HG03064 (cell line): Measurements from ENCODE around the gene PSTPIP2.
"Not testable (repeated sequence)": the region's sequence is repeated elsewhere in the genome, so short reads cannot be mapped to it uniquely, and the experiment has no call there.

Experiments
- ATAC-seq: cut with Tn5 transposase; IDR thresholded peaks from one replicate; pipeline ENCODE4 v1.9.1; 2021; ENCODE audit warnings: low read depth; ENCODE audit not compliant: unreplicated experiment

PSTPIP2 gene

GRCh38 chr18:46070815-46071652 lies 1.0 kb downstream of the PSTPIP2 start:
- ATAC-seq, result peak; percentile 40

GRCh38 chr18:46070232-46070631 lies 1.8 kb downstream of the PSTPIP2 start:
- no peak for ATAC-seq

DNA sequence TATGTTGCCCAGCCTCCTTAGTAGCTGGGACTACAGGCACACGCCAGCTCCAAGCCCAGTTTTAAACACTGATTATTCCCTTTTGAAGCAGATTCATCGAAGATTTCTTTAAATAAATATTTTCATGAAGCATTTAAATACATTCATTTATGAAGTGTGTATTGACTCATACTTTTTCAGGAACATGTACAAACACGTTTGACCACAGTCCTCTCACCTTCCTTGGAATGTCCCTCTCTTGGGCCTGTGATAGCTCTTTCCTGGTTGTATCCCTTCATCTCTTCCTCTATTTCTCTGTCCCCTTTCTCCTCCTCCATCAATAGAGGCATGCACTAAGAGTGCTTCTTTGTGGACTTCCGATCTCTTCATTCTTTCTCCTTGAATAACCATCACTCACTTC lies 2.5 kb downstream of the PSTPIP2 start:
- no peak for ATAC-seq

DNA sequence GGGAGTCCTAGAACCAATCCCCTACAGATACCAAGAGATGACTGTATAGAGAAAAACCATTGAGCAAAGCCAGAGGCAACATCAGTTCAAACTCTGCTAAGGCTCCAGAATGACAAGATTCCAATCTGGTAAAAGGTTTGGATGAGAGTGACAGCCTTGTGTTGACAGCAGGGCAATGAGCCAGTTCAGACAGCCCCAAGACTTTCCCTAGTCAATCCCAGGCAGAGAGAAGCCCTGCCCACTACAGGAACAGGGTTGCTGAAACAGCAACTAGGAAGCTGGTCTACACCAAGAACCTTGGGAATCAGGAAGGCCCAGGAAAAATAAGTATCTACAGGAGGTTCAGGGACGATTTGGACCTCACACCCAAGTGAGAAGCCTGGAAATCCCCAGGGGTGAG lies 3.3 kb downstream of the PSTPIP2 start:
- ATAC-seq, result no peak

DNA sequence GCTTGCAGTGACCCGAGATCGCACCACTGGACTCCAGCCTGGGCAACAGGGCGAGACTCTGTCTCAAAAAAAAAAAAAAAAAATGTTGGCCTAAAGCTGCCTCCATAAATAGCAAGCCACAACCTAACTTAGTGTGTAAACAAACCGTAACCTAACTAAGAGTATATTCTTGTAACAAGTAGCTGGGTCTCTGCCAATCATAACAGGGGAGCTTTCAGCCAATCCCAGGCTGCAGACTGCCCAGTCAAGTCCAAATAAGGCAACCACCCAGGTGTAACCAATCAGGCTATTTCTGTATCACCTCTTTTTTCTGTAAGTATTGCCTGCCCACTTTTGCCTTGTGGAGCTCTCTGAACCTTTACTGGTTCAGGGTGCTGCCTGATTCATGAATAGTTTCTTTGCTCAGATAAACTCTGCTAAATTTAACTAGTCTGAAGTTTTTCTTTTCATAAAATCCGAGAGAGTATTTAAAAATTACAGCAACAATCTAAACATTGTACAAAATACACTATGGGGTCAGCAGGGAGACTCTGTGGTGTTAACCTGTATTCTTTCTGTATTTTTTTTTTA lies 4.5 kb downstream of the PSTPIP2 start:
- no peak for ATAC-seq

DNA sequence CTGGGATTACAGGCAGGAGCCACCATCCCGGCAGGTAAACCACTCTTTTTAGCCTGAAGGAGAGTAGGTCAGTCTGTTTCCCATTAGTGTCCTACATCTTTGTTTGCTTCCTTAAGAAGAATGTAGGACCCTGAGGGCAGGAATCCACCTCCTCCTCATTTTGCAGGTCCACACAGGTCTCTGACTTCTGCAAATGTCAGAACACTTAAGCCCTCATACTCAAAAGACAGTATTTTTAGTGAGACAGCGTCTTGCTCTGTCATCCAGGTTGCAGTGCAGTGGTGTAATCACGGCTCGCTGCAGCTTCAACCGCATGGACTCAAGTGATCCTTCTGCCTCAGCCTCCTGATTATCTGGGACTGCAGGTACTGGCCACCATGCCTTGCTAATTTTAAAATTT lies 9.3 kb downstream of the PSTPIP2 start:
- ATAC-seq, result no peak

DNA sequence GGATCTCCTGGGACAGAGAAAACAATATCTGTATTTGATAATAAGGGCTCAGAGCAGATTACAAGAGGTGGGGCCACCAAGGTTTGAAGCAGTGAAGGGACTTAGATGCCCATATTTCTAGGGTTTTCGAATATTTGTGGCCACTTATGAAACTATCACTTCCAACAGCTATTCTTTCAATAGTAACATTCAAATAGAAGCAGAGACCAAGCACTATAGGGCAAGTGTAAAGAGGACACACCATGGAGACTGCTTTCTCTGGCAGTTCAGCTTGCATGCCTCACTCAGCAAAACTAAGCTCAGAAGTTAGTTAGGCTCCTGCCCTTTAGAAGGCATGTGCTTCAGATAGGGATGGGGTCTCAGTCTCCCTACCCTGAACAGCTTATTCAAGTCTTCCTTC lies 10.3 kb downstream of the PSTPIP2 start:
- ATAC-seq, result no peak

DNA sequence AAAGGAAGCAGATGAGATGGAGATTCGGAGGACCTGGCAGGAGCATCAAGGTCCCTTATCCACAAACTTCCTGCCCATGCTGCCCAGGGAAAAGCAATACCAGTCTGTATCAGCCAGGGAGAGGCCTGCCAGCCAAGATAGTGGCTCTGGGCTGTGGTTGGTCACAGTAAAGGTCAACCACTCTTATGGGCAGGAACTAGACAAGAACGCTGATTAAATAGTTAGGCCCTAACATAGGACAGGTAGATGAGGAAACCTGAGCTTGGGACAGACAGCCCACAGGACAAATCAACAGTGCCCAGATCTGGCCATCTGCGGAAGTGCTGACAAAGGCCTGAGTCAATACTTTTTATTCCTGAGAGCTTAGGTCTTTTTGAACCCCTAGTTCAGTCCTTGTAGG lies 10.7 kb downstream of the PSTPIP2 start:
- ATAC-seq, result no peak

DNA sequence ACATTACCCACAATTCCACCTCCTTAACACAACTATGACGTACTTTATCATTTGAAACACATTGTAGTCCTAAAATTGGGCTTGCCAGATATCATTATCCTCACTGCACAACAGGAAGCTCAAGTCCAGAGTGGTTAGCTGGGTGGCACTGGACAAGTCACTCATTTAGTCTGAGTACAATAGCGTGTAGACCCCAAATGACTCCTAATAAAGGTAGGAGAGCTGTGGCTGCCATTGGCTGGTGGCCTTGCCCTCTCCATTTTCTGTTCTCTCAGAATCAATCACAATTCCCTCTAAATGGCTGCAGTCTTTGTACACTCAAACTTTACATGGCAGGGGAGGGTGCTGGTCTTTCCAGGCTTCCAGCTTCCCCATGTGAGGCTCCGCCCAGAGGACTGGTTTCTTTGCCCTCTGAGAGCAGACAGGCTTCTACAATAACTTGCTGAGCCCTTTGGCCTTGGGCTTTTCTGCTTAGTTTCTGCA lies 11.7 kb downstream of the PSTPIP2 start:
- ATAC-seq, result no peak

DNA sequence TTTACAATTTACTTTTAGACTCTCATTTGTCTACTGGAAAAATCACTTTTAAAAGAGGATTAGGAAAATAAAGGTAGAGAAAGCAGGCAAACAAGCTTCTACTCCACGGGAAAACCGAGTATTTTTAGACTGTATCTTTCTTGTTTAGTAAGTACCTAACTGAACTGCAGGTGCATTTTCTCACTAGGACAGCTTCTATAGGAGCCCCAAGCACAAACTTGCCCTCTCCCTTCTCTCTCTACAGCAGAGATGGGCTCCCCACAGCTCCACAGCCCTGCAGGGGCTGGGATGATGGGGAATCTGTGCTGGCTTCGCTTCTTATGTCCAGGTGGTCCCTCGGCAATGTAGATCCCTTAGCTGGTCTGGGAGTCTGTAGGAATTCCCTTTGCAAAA lies 16.2 kb downstream of the PSTPIP2 start:
- no peak for ATAC-seq

- no peak for ATAC-seq
Measured at GRCh38 chr18:46054956-46055837, 16.9 kb downstream of the PSTPIP2 start.

DNA sequence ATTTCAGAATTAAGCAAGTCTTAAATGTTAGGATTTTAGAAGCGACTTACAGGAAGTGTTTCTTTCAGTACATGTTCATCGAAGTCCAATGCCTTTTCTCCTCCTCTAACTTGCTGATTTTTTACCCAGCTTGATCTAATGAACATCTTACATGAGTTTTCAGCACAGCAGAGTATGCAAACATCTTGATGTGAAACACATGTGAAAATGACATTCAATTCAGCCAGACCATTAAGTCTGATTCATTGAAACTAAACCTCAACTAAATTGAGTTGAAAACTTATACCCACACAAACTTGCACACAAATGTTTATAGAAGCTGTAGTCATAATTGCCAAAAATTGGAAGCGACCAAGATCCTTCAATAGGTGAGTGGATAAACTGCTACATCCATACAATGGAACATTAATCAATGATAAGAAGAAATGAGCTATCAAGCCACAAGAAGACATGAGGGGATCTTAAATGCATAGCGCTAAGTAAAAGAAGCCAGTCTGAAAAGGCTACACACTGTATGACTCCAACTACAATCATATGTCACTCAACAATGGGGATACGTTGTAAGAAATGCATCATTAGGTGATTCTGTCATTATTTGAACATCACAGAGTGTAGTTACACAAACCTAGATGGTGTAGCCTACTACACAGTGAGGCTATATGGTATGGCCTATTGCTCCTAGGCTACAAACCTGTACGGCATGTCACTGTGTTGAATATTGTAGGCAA lies 18.5 kb downstream of the PSTPIP2 start:
- ATAC-seq, result no peak

GRCh38 chr18:46051731-46052461 lies 20.2 kb downstream of the PSTPIP2 start:
- no peak for ATAC-seq

- ATAC-seq, result no peak
Measured at GRCh38 chr18:46050268-46050667, 21.8 kb downstream of the PSTPIP2 start.

GRCh38 chr18:46048641-46049040 lies 23.4 kb downstream of the PSTPIP2 start:
- no peak for ATAC-seq

GRCh38 chr18:46047369-46047768 lies 24.7 kb downstream of the PSTPIP2 start:
- not testable (repeated sequence) for ATAC-seq

DNA sequence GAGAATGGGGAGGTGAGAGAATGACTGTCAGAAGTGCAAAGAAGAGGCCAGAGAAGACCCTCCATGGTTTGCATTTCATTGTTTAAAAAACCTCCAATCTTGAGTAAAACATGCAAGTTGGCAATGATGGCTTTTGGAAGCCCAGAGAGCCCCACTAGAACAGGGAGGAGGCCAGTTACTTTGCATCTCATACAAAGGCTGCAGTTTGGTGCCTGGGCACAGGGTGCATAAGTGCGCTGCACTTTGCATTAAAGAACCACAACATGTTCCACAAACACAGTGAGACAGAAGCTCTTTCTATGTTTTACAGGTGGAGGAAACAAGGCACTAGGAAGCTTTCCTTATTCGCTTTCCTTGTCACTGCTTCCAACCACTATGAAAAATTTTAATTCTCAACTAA lies 25.4 kb downstream of the PSTPIP2 start:
- no peak for ATAC-seq

DNA sequence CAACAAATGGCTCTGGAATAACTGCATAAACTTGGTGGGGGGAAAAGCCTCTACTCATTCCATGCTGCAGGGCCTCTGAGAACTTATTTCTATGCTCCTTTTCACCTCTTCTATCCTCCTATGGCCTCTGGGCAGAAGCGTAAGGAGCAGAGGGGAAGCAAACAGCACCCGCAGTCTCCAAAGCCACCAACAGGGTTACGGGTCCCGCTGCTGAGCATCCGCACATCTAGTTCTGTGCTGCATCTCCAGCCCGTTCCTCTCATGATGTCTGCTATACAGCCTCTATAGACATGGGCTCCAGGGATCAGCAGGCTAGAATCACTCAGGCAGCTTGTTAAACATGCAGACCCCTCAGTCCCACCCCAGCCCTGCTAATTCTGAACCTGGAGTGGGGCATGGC lies 25.9 kb downstream of the PSTPIP2 start:
- ATAC-seq, result no peak

- no peak for ATAC-seq
Measured at GRCh38 chr18:46042571-46043123, 29.4 kb downstream of the PSTPIP2 start.

- no peak for ATAC-seq
Measured at GRCh38 chr18:46040747-46041104, 31.3 kb downstream of the PSTPIP2 start.
